ENCODE results near the gene RIN2.

Gene RIN2

DNA sequence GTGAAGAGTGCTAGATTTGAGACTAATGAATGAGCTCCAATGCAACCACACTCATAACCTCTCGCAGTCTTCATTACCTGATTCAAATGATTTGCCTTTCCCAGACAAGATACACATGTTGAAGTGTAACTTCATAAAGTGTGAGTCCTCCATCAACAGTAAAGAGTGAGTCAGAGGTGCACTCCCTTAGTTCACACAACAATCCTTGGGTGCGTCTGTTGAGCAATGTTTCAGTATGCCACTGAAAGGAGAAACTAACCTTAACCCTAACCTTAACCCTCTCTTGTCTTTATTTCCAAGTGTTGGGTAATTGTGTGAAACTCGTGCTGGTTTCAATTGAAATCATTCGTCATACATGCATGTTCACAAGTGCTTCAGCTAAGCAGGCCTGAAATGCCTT is 21.0 kb upstream of the RIN2 start:
- H3K4me3 ChIP-seq (ENCODE audit: low read length) = no peak overlapping the region
- TF ChIP-seq, protein P1, sequence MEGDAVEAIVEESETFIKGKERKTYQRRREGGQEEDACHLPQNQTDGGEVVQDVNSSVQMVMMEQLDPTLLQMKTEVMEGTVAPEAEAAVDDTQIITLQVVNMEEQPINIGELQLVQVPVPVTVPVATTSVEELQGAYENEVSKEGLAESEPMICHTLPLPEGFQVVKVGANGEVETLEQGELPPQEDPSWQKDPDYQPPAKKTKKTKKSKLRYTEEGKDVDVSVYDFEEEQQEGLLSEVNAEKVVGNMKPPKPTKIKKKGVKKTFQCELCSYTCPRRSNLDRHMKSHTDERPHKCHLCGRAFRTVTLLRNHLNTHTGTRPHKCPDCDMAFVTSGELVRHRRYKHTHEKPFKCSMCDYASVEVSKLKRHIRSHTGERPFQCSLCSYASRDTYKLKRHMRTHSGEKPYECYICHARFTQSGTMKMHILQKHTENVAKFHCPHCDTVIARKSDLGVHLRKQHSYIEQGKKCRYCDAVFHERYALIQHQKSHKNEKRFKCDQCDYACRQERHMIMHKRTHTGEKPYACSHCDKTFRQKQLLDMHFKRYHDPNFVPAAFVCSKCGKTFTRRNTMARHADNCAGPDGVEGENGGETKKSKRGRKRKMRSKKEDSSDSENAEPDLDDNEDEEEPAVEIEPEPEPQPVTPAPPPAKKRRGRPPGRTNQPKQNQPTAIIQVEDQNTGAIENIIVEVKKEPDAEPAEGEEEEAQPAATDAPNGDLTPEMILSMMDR (IDR thresholded peaks at IDR 0.05; ENCODE audit: insufficient read depth, low read depth, low read length, missing control alignments) = no peak
- peak; percentile 99 for DNase-seq (ENCODE audit: low read depth)

DNA sequence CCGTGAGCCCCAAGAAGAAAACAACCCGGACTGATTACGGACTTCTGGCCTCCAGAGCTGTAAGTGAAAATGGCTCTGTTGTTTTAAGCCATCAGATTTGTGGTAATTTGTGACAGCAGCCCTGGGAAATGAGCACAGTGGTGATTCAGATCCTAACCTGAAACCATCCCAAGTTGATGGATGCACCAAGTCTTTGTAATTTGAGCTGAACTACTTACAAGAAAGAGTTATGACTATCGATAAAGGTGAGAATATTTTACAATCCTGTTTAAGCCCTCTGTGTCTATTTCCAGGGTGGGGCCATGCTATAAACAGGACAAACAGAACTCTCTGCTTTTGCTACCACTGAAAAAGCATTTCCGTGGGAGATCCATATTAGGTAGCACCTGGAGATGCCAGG is 19.1 kb upstream of the RIN2 start:
- peak; percentile 84 for DNase-seq (ENCODE audit: low read depth)

DNA sequence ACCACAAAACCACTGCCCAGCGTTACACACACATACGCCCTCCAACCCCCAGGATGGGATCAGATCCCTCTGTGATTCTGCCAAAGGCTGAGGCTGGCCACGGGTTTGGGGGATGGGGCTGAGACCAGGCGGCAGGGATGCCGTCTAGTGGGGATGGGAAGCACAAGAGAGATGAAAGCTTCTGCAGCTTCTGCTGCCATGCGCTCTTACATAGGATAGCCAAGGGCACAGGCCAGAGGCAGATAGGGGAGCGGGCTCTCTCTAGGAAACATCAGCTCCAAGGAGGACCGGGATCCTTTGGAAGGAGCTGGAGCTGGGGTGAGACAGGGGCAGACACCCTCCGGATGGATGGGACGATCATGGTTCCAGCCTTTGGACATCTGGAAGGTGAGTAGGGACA is 18.7 kb upstream of the RIN2 start:
- TF ChIP-seq, protein P1 (IDR thresholded peaks at IDR 0.05; ENCODE audit: insufficient read depth, low read depth, low read length, missing control alignments) = no peak
- DNase-seq (ENCODE audit: low read depth) = no peak

More for the DNA sequence above, 19.1 kb upstream of the RIN2 start:
- TF ChIP-seq, protein P1 (IDR thresholded peaks at IDR 0.05; ENCODE audit: insufficient read depth, low read depth, low read length, missing control alignments) = no peak
- no peak overlapping the region for H3K4me3 ChIP-seq (ENCODE audit: low read length)

DNA sequence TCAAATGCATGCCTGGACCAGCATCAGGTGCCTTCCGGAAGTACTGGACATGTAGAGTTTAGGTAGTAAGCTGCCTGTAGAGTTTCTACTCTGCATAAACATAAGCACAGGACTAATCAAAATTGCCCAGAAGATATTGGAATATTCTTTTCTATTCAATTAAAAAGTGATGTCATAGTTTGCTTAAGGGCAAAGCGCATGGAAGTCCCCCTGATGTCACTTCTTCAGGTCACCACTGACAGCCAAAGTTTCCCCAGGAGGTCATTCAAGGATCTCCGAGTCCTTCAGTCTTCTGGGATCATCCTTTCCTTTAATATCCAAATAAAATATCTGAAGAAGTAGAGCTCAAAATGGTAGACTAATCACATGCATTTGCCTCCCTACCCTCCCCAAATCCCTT is 17.5 kb upstream of the RIN2 start:
- H3K4me3 ChIP-seq (ENCODE audit: low read length) = no peak overlapping the region
- DNase-seq (ENCODE audit: low read depth) = no peak
- TF ChIP-seq, protein P1 (IDR thresholded peaks at IDR 0.05; ENCODE audit: insufficient read depth, low read depth, low read length, missing control alignments) = no peak

More for the DNA sequence above, 18.7 kb upstream of the RIN2 start:
- no peak overlapping the region for H3K4me3 ChIP-seq (ENCODE audit: low read length)

DNA sequence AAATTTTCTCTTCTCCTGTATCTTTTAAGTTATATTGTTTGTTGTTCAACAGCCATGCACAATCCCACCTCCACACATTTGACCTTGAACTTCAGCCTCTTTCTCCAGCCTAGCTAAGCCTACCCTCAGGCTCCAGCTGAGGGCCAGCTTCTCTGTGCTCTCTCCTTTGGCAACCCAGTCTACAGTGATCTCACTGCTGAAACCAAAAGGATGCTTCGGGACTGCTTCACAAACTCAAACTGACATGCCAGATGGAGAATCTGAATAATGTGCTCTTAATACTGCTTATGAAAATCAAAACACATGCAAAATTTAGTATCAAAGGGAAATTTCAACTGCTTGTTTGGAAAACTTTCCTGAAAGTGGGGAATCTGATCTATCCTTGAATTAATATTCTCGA is 16.1 kb upstream of the RIN2 start:
- no peak overlapping the region for H3K4me3 ChIP-seq (ENCODE audit: low read length)
- TF ChIP-seq, protein P1 (IDR thresholded peaks at IDR 0.05; ENCODE audit: insufficient read depth, low read depth, low read length, missing control alignments) = no peak
- no peak for DNase-seq (ENCODE audit: low read depth)

DNA sequence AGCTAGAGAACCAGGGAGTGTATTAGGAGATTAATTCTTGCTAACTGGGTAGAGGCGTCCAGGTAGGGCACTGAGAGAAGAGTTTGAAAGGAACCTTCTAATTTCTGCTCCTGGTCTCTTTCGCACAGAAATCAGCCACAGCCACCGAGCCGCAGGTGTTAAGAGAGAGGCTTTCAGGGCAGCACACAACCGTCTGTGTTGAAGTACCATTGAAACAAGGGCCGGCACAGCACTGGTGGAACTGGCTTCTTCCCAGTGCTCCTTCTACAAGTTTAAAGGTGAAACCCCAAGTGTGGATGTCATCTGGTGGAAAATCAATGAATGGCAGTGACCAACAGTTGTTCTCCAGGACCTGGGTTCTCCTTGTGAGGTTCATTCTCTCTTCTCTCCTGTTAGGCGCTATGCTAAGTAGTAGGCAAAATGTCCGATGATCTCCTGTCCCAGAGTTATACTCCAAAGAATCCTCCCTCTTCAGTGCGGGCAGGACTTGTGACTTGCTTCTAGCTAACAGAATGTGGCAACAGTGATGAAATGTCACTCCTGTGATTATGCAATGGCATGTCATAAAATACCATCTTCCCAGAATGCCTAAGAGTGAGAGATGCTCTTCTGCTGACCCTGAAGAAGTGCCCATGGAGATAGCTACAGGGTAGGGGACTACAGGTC is 15.0 kb upstream of the RIN2 start:
- no peak overlapping the region for H3K4me3 ChIP-seq (ENCODE audit: low read length)
- TF ChIP-seq, protein P1 (IDR thresholded peaks at IDR 0.05; ENCODE audit: insufficient read depth, low read depth, low read length, missing control alignments) = no peak
- DNase-seq (ENCODE audit: low read depth) = no peak

DNA sequence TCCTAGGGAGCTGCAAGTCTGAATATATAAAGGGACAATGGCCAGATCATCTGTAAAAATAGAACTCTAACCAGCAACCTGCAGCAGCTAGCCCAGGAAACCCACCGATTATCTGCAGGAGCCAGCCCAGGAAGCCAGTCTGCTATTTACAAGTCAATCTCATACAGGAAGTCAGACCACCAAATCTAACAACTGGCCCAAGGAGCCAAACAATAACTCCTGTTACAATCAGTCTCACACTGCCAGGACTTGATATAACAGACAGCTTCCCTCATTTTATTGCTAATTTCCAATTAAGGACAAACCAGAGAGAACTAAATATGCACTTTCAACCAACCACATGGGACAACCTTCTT is 14.4 kb upstream of the RIN2 start:
- DNase-seq (ENCODE audit: low read depth) = no peak
- TF ChIP-seq, protein P1 (IDR thresholded peaks at IDR 0.05; ENCODE audit: insufficient read depth, low read depth, low read length, missing control alignments) = no peak
- H3K4me3 ChIP-seq (ENCODE audit: low read length) = no peak overlapping the region
